ENCODE results near the gene ALS2CL. TPM values are rescaled to one million over a fixed set of nuclear protein-coding genes. Genes with fewer than 3 reads are reported as not detected.

The ALS2CL gene
- total and polyA plus RNA-seq, 2 experiments from 2014 or later: 2.0 to 3.1 TPM

DNA sequence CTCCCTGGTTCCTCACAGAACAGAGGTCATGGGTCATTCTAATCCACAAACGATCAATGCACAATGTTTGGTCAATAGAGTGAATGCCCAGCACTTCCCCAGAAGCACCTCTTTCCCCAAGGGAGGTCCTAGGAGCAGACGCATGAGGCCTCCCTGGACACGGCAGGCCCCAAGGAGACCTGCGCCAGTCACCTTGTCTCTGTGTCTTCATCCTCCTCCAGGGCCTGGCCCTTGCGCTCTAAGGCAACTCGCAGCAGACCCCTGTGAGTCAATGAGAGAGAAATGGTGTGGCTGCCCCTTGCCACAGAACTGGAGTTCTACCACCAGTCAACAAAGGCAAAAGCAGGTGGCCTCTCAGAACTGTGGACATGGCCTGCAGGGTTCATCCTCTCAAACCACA lies 18.1 kb downstream of the ALS2CL start:
- 0 out of 2 replicates have a peak, but pooled peaks cover 3% of the 10 kb centered on the region for H3F3A ChIP-seq (ENCODE audit: insufficient read depth)
- H3K4me2 ChIP-seq (ENCODE audit: unreplicated experiment): no peak overlapping the region
- TF ChIP-seq EZH2 (IDR thresholded peaks at IDR 0.05; ENCODE audit: insufficient read depth, poor library complexity, severe bottlenecking): no peak
- TF ChIP-seq EZH2phosphoT487 (IDR thresholded peaks at IDR 0.05; ENCODE audit: insufficient read depth, low read depth): no peak
- H3K27me3 ChIP-seq (replicated peaks; ENCODE audit: insufficient read depth): no peaks in the 10 kb centered on the region
- H3K9me3 ChIP-seq (ENCODE audit: low read depth): no peaks in the 10 kb centered on the region
- WGBS, 2 experiments (ENCODE audit: low coverage in 1 of 2, low lambda C conversion rate in 2 of 2, missing lambda C conversion rate in 2 of 2): 88 to 93% methylated on average over 6 of the region's 6 CpGs
- H3K4me1 ChIP-seq (ENCODE audit: insufficient read depth): no peaks in the 10 kb centered on the region
- H4K20me1 ChIP-seq (ENCODE audit: insufficient read depth): no peaks in the 10 kb centered on the region
- H3K4me3 ChIP-seq: no peak overlapping the region
- no peak for DNase-seq
- H3K36me3 ChIP-seq (ENCODE audit: low read depth): no peaks in the 10 kb centered on the region
- H3K79me2 ChIP-seq (ENCODE audit: insufficient read depth): no peaks in the 10 kb centered on the region
- no peak overlapping the region for H2AFZ ChIP-seq
- no peak overlapping the region for H3K27ac ChIP-seq
- in situ Hi-C loops (cut with MboI): no loop called here
- H3K9me2 ChIP-seq (ENCODE audit: insufficient read depth): no peaks in the 10 kb centered on the region
- H3K9ac ChIP-seq: no peak overlapping the region

DNA sequence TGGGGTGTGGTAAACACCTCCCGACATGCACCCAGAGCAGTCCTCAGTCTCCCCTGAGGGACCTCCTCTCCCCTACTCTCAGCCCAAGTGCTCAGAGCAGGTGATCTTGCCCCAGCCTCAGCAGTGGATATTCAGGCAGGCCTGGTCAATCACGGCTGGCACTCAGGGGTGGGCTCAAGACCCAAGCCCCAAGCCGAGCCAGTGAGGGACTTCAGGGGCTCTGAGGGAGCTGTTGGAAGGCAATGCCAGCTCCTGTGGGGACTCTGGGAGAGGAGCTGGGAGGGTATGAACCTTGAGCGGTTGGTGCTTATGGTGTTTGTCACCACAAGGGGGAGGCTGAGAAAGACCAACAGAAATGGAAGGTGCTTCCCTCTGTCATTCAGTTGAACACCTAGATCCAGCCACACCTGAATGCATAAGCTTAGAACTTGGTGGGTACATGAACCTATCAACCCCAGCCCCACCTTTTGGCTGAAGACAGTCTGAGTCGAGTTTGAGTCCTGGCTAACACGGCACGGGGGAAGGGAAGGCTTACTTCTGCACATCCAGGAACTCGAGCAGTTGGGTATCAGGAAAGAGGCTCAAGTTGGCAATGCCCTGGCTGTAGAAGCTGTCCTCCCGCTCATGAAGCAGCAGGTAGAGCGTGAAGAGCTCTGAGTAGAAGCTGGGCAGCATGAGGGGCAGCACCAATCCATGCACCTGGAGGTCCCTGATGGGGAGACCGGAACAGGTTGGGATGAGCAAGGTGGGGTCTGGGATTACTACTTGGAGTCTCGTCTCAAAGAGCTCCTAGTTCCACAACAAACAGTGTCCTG lies 19.2 kb downstream of the ALS2CL start:
- Histone ChIP-seq H3K27ac (no peak overlapping the region), H3K36me3 (ENCODE audit: low read depth) (no peaks in the 10 kb centered on the region), H3K9me3 (ENCODE audit: low read depth) (no peaks in the 10 kb centered on the region), H3F3A (ENCODE audit: insufficient read depth) (0 out of 2 replicates have a peak, but pooled peaks cover 3% of the 10 kb centered on the region), H2AFZ (no peak overlapping the region), H3K4me1 (ENCODE audit: insufficient read depth) (no peaks in the 10 kb centered on the region), H3K79me2 (ENCODE audit: insufficient read depth) (no peaks in the 10 kb centered on the region), H3K9me2 (ENCODE audit: insufficient read depth) (no peaks in the 10 kb centered on the region), H3K4me2 (ENCODE audit: unreplicated experiment) (no peak overlapping the region), H3K9ac (no peak overlapping the region), H3K27me3 (replicated peaks; ENCODE audit: insufficient read depth) (no peaks in the 10 kb centered on the region), H4K20me1 (ENCODE audit: insufficient read depth) (no peaks in the 10 kb centered on the region), H3K4me3 (no peak overlapping the region)
- WGBS, 2 experiments (ENCODE audit: low coverage in 1 of 2, low lambda C conversion rate in 2 of 2, missing lambda C conversion rate in 2 of 2): 82 to 84% methylated on average over 10 to 12 of the region's 12 CpGs
- in situ Hi-C loops (cut with MboI): no loop called here
- TF ChIP-seq EZH2 (IDR thresholded peaks at IDR 0.05; ENCODE audit: insufficient read depth, poor library complexity, severe bottlenecking) (no peak), EZH2phosphoT487 (IDR thresholded peaks at IDR 0.05; ENCODE audit: insufficient read depth, low read depth) (no peak)
- DNase-seq: no peak

DNA sequence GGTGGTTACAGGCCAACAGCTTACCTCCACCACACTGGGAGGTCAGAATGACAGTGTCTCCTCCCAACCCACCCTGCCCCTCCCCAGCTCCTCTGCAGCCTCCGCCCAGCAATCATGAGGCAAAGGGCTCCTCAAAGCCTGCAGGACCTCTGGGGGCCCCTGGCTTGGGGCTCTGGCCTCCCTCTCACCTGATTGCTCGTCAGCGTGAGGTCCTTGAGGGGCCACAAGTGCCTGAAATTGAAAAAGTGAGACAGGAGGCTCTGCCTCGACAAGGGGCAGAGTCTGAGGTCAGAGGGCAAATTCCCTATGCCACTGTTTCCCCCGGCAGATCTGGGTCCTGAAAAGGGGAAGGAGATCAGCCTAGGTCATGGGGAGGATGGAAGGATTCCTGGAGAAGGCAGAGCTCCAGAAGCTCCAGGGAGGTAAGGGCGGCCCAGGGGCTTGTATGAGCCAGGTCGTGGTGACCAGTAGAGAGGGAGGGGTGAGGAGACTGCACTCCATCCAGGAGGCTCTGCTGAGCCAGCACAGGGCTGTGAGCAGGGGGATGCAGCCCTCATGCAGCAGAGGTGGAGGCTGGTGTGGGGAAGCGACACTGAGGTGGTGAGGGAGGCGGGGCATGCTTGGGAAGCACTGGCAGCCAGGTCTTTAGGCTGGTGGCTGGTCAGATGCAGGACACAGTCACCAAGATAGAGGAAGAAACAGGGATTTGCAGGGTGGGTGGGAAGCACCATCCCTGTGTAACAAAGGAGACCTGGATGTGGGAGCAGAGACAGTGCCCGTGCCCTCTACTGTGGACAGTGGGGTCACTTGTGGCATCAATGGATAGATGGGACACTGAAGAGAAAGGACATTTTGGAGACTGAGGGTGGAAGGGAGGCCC lies 20.1 kb downstream of the ALS2CL start:
- WGBS, 2 experiments (ENCODE audit: low coverage in 1 of 2, low lambda C conversion rate in 2 of 2, missing lambda C conversion rate in 2 of 2): 77 to 86% methylated on average over 10 of the region's 10 CpGs
- no peak overlapping the region for H3K4me3 ChIP-seq
- H3K79me2 ChIP-seq (ENCODE audit: insufficient read depth): no peaks in the 10 kb centered on the region
- H3F3A ChIP-seq (ENCODE audit: insufficient read depth): 0 out of 2 replicates have a peak, but pooled peaks cover 3% of the 10 kb centered on the region
- H3K27ac ChIP-seq: no peak overlapping the region
- no peaks in the 10 kb centered on the region for H3K9me3 ChIP-seq (ENCODE audit: low read depth)
- H3K9ac ChIP-seq: no peak overlapping the region
- TF ChIP-seq EZH2phosphoT487 (IDR thresholded peaks at IDR 0.05; ENCODE audit: insufficient read depth, low read depth): no peak
- TF ChIP-seq EZH2 (IDR thresholded peaks at IDR 0.05; ENCODE audit: insufficient read depth, poor library complexity, severe bottlenecking): no peak
- in situ Hi-C loops (cut with MboI): no loop called here
- no peak overlapping the region for H3K4me2 ChIP-seq (ENCODE audit: unreplicated experiment)
- no peaks in the 10 kb centered on the region for H3K36me3 ChIP-seq (ENCODE audit: low read depth)
- no peak overlapping the region for H2AFZ ChIP-seq
- no peaks in the 10 kb centered on the region for H3K4me1 ChIP-seq (ENCODE audit: insufficient read depth)
- H3K27me3 ChIP-seq (replicated peaks; ENCODE audit: insufficient read depth): no peaks in the 10 kb centered on the region
- no peak for DNase-seq
- no peaks in the 10 kb centered on the region for H4K20me1 ChIP-seq (ENCODE audit: insufficient read depth)
- H3K9me2 ChIP-seq (ENCODE audit: insufficient read depth): no peaks in the 10 kb centered on the region

DNA sequence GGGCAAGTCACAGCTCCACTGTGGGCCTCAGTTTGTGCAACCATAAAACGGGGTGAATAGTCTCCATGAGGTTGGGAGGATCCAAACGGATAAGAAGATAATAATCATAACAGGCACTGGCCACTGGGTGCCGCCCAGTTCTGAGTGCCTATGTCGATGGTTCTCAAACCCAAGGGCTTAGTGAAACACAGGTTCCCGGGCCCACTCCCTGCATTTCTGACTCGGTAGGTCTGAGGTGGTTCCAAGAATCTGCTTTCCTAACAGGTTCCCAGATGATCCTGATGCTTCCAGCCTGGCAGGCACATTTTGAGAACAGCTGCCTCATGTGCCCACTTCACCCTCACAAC lies 21.2 kb downstream of the ALS2CL start:
- in situ Hi-C loops (cut with MboI): no loop called here
- no peaks in the 10 kb centered on the region for H3K27me3 ChIP-seq (replicated peaks; ENCODE audit: insufficient read depth)
- 77 to 79% methylated on average over 6 of the region's 6 CpGs for WGBS, 2 experiments (ENCODE audit: low coverage in 1 of 2, low lambda C conversion rate in 2 of 2, missing lambda C conversion rate in 2 of 2)
- H3K36me3 ChIP-seq (ENCODE audit: low read depth): no peaks in the 10 kb centered on the region
- H3K4me2 ChIP-seq (ENCODE audit: unreplicated experiment): no peak overlapping the region
- H4K20me1 ChIP-seq (ENCODE audit: insufficient read depth): no peaks in the 10 kb centered on the region
- H3K4me1 ChIP-seq (ENCODE audit: insufficient read depth): no peaks in the 10 kb centered on the region
- no peaks in the 10 kb centered on the region for H3K9me2 ChIP-seq (ENCODE audit: insufficient read depth)
- H3K4me3 ChIP-seq: no peak overlapping the region
- H3K9ac ChIP-seq: no peak overlapping the region
- no peak overlapping the region for H3K27ac ChIP-seq
- H3F3A ChIP-seq (ENCODE audit: insufficient read depth): no peaks in the 10 kb centered on the region
- H3K9me3 ChIP-seq (ENCODE audit: low read depth): no peaks in the 10 kb centered on the region
- no peak overlapping the region for H2AFZ ChIP-seq
- no peak for DNase-seq
- TF ChIP-seq EZH2phosphoT487 (IDR thresholded peaks at IDR 0.05; ENCODE audit: insufficient read depth, low read depth) (no peak), EZH2 (IDR thresholded peaks at IDR 0.05; ENCODE audit: insufficient read depth, poor library complexity, severe bottlenecking) (no peak)
- H3K79me2 ChIP-seq (ENCODE audit: insufficient read depth): no peaks in the 10 kb centered on the region

Data from GM23248 (cell line).